HCT116 (cell line): ENCODE measurements around the gene HMX1.

Source experiments
- CTCF ChIP-seq, 3 experiments: fragments of 200-600 bp in 1 of 3; sonication (generic) in 1 of 3; IDR thresholded peaks in 2 of 3; conservative IDR thresholded peaks in 1 of 3; 2 replicates each; pipeline ENCODE4 v1.5.1; 2012 to 2017; ENCODE audit warnings: low read depth in 2 of 3, low read length in 2 of 3, antibody characterized with exemption in 1 of 3, borderline replicate concordance in 1 of 3, control low read depth in 1 of 3, mild to moderate bottlenecking in 1 of 3, mixed read lengths in 1 of 3, mixed run types in 1 of 3, moderate library complexity in 1 of 3; ENCODE audit not compliant: insufficient read depth in 1 of 3
- JUND ChIP-seq: IDR thresholded peaks from 2 replicates; pipeline ENCODE4 v1.6.1; 2012
- SRF ChIP-seq: IDR thresholded peaks from 2 replicates; pipeline ENCODE4 v1.6.1; 2012; ENCODE audit warnings: low read depth
- ZBTB33 ChIP-seq: IDR thresholded peaks from 2 replicates; pipeline ENCODE4 v1.6.1; 2011; ENCODE audit warnings: mild to moderate bottlenecking, low read length, moderate library complexity; ENCODE audit not compliant: insufficient replicate concordance; ENCODE audit errors: extremely low read depth

- TF ChIP-seq ZBTB33 (no peak), SRF (no peak), CTCF (IDR thresholded peaks at IDR 0.05 in 2 of 3, conservative IDR thresholded peaks at IDR 0.05 in 1 of 3; ENCODE audit: borderline replicate concordance in 1 of 3, insufficient read depth in 1 of 3, low read depth in 2 of 3, low read length in 2 of 3) (peak in 1 of 3 experiments; percentile 6; a peak in 1 of 6 replicates), JUND (no peak)
Observed at GRCh38 chr4:8840006-8840793, 31.4 kb downstream of the HMX1 start.
